Thymus (tissue), 11 donors: ENCODE measurements around the gene LAG3. TPM values are rescaled to one million over a fixed set of nuclear protein-coding genes. Genes with fewer than 3 reads are reported as not detected.

Source experiments
- DNase-seq, 9 donors: peaks; one replicate each; pipeline ENCODE4 v3.0.0-alpha.2; 2013; ENCODE audit warnings: low spot score in 9 of 9, low read depth in 6 of 9, missing footprints in 1 of 9
- H3K27ac ChIP-seq, 2 donors: one replicate each; pipeline ENCODE4 v1.5.1; 2013; ENCODE audit warnings: control low read depth in 1 of 2, low read depth in 1 of 2, low read length in 1 of 2, mild to moderate bottlenecking in 1 of 2, moderate library complexity in 1 of 2
- H3K27me3 ChIP-seq, 2 donors: one replicate each; pipeline ENCODE4 v1.5.1; 2013; ENCODE audit warnings: low read length in 1 of 2; ENCODE audit not compliant: control insufficient read depth in 2 of 2, insufficient read depth in 1 of 2
- H3K36me3 ChIP-seq, 2 donors: one replicate each; pipeline ENCODE4 v1.5.1; 2013; ENCODE audit warnings: low read length in 1 of 2, mild to moderate bottlenecking in 1 of 2, moderate library complexity in 1 of 2; ENCODE audit not compliant: control insufficient read depth in 2 of 2, insufficient read depth in 2 of 2
- H3K4me1 ChIP-seq, 2 donors: one replicate each; pipeline ENCODE4 v1.5.1; 2013; ENCODE audit warnings: low read length in 2 of 2; ENCODE audit not compliant: control insufficient read depth in 2 of 2, insufficient read depth in 2 of 2
- H3K4me3 ChIP-seq, 2 donors: one replicate each; pipeline ENCODE4 v1.5.1; 2013; ENCODE audit warnings: low read length in 2 of 2, control low read depth in 1 of 2, mild to moderate bottlenecking in 1 of 2
- H3K9me3 ChIP-seq, 2 donors: one replicate each; pipeline ENCODE4 v1.5.1; 2013; ENCODE audit warnings: low read length in 1 of 2, mild to moderate bottlenecking in 1 of 2; ENCODE audit not compliant: control insufficient read depth in 2 of 2, insufficient read depth in 1 of 2
- WGBS: extraction: QIAGEN DNeasy Blood & Tissue Kit; methylation state at CpG from one replicate; pipeline ENCODE4 v1.1.7; 2013; 5-methylcytosine and 5-hydroxymethylcytosine counted together
- polyA plus RNA-seq: library from polyadenylated mRNA; stranded (reverse); fragments of 200-250 nt; gene quantifications from one replicate; pipeline ENCODE4 v1.2.3, GENCODE V29; 2013
- total RNA-seq: library from RNA; stranded (reverse); fragments of 120-200 nt; gene quantifications from one replicate; pipeline ENCODE4 v1.2.4, GENCODE V29; 2013
- donor health status: healthy.

Gene LAG3
- total and polyA plus RNA-seq, 2 donors, result 1.5 to 4.8 TPM

GRCh38 chr12:6774499-6775062, 2.3 kb downstream of the LAG3 start:
- 69% methylated on average over 15 of the region's 15 CpGs for WGBS
- Histone ChIP-seq H3K27me3 (peaks cover 17 to 86% of the 10 kb centered on the region in 2 donors), H3K9me3 (no peaks in the 10 kb centered on the region), H3K4me1 (peaks cover 43 to 82% of the 10 kb centered on the region in 2 donors), H3K36me3 (no peaks in the 10 kb centered on the region), H3K27ac (no peak overlapping the region), H3K4me3 (no peak overlapping the region)
- DNase-seq, result peak in 1 of 9 donors; percentile 45

- H3K4me1 ChIP-seq, result peaks cover 52 to 88% of the 10 kb centered on the region in 2 donors
- no peak for DNase-seq
- H3K9me3 ChIP-seq, result no peaks in the 10 kb centered on the region
- no peak overlapping the region for H3K27ac ChIP-seq
- WGBS, result 96% methylated on average over 16 of the region's 16 CpGs
- H3K27me3 ChIP-seq, result peaks cover 17 to 77% of the 10 kb centered on the region in 2 donors
- H3K36me3 ChIP-seq, result no peaks in the 10 kb centered on the region
- no peak overlapping the region for H3K4me3 ChIP-seq
Observed at GRCh38 chr12:6775185-6776174, 3.2 kb downstream of the LAG3 start.

- Histone ChIP-seq H3K36me3 (no peaks in the 10 kb centered on the region), H3K9me3 (no peaks in the 10 kb centered on the region), H3K27me3 (peaks cover 17 to 57% of the 10 kb centered on the region in 2 donors), H3K4me1 (peaks cover 55 to 89% of the 10 kb centered on the region in 2 donors), H3K27ac (no peak overlapping the region), H3K4me3 (no peak overlapping the region)
- whole genome bisulfite sequencing, result 98% methylated on average over 5 of the region's 5 CpGs
- no peak for DNase-seq
Observed at GRCh38 chr12:6777386-6777785, 5.1 kb downstream of the LAG3 start.

- Histone ChIP-seq H3K4me1 (peaks cover 59 to 89% of the 10 kb centered on the region in 2 donors), H3K27ac (peak overlapping the region in 1 of 2 donors; percentile 98), H3K4me3 (peak overlapping the region; percentile 35 to 47), H3K36me3 (no peaks in the 10 kb centered on the region), H3K27me3 (peaks cover 12 to 49% of the 10 kb centered on the region in 2 donors), H3K9me3 (no peaks in the 10 kb centered on the region)
- DNase-seq, result peak in 1 of 9 donors; percentile 42
- WGBS, result 64% methylated on average over 14 of the region's 14 CpGs
Observed at GRCh38 chr12:6778217-6778573, 5.9 kb downstream of the LAG3 start.

GRCh38 chr12:6778574-6779550, 6.5 kb downstream of the LAG3 start:
- WGBS, result 5% methylated on average over 35 of the region's 35 CpGs
- peaks cover 62 to 91% of the 10 kb centered on the region in 2 donors for H3K4me1 ChIP-seq
- no peaks in the 10 kb centered on the region for H3K9me3 ChIP-seq
- H3K27me3 ChIP-seq, result peaks cover 6 to 43% of the 10 kb centered on the region in 2 donors
- peak; percentile 76 to 94 (median 87) for DNase-seq
- H3K4me3 ChIP-seq, result peak overlapping the region; percentile 35 to 47
- no peaks in the 10 kb centered on the region for H3K36me3 ChIP-seq
- peak overlapping the region; percentile 87 to 98 for H3K27ac ChIP-seq

GRCh38 chr12:6779708-6780432, 7.5 kb downstream of the LAG3 start:
- H3K36me3 ChIP-seq, result no peaks in the 10 kb centered on the region
- H3K9me3 ChIP-seq, result no peaks in the 10 kb centered on the region
- DNase-seq, result peak in 2 of 9 donors; percentile 56 to 76
- peaks cover 68 to 91% of the 10 kb centered on the region in 2 donors for H3K4me1 ChIP-seq
- H3K4me3 ChIP-seq, result no peak overlapping the region
- H3K27ac ChIP-seq, result peak overlapping the region; percentile 67 to 98
- peaks cover 0 to 33% of the 10 kb centered on the region in 2 donors for H3K27me3 ChIP-seq
- 81% methylated on average over 6 of the region's 6 CpGs for WGBS

- Histone ChIP-seq H3K4me3 (no peak overlapping the region), H3K27me3 (peaks cover 0 to 26% of the 10 kb centered on the region in 2 donors), H3K36me3 (no peaks in the 10 kb centered on the region), H3K4me1 (peaks cover 72 to 91% of the 10 kb centered on the region in 2 donors), H3K27ac (peak overlapping the region; percentile 74 to 98), H3K9me3 (no peaks in the 10 kb centered on the region)
- 93% methylated on average over 6 of the region's 6 CpGs for WGBS
- no peak for DNase-seq
Observed at GRCh38 chr12:6780573-6780972, 8.3 kb downstream of the LAG3 start.

GRCh38 chr12:6782119-6782518, 9.8 kb downstream of the LAG3 start:
- H3K4me3 ChIP-seq, result peak overlapping the region; percentile 2 to 28
- peaks cover 0 to 11% of the 10 kb centered on the region in 2 donors for H3K27me3 ChIP-seq
- H3K27ac ChIP-seq, result peak overlapping the region; percentile 94 to 98
- H3K4me1 ChIP-seq, result peaks cover 86 to 100% of the 10 kb centered on the region in 2 donors
- 29% methylated on average over 6 of the region's 6 CpGs for WGBS
- no peaks in the 10 kb centered on the region for H3K36me3 ChIP-seq
- no peaks in the 10 kb centered on the region for H3K9me3 ChIP-seq
- no peak for DNase-seq
